GM19324 (cell line): ENCODE data around the gene BLVRA.
A peak's percentile ranks its signal among the peaks of the same experiment; 100 is the strongest.
"Not testable (repeated sequence)": the region's sequence is repeated elsewhere in the genome, so short reads cannot be mapped to it uniquely, and the experiment has no call there.

Experiments
- ATAC-seq: cut with Tn5 transposase; IDR thresholded peaks from one replicate; pipeline ENCODE4 v1.9.1; 2021; ENCODE audit warnings: mild to moderate bottlenecking, moderate library complexity; ENCODE audit not compliant: unreplicated experiment, low FRiP score

BLVRA gene

GRCh38 chr7:43758029-43758821 is at the start of gene BLVRA:
BLVRA (plus strand) TSS chr7:43758680; CDS start chr7:43771159, 12,479 bp downstream.
- ATAC-seq: peak; percentile 90

GRCh38 chr7:43711503-43711902 is 47.0 kb upstream of the BLVRA start:
- ATAC-seq: no peak

GRCh38 chr7:43715966-43716365 is 42.5 kb upstream of the BLVRA start:
- not testable (repeated sequence) for ATAC-seq

- ATAC-seq: no peak
These were observed 41.9 kb upstream of the BLVRA start for GRCh38 chr7:43716598-43716997.

- no peak for ATAC-seq
These were observed 37.2 kb upstream of the BLVRA start for GRCh38 chr7:43721193-43721806.

GRCh38 chr7:43723007-43723341 is 35.5 kb upstream of the BLVRA start:
- ATAC-seq: no peak

- ATAC-seq: no peak
These were observed 33.2 kb upstream of the BLVRA start for GRCh38 chr7:43725251-43725650.

GRCh38 chr7:43726466-43726865 is 32.0 kb upstream of the BLVRA start:
- no peak for ATAC-seq

GRCh38 chr7:43727003-43727402 is 31.5 kb upstream of the BLVRA start:
- ATAC-seq: no peak

- no peak for ATAC-seq
These were observed 31.0 kb upstream of the BLVRA start for GRCh38 chr7:43727494-43727893.

- ATAC-seq: peak; percentile 92
These were observed 29.1 kb upstream of the BLVRA start, which contains the start of gene COA1 for GRCh38 chr7:43729214-43729923. COA1 (minus strand) TSS chr7:43729523; CDS start chr7:43648614, 80,909 bp downstream.

- ATAC-seq: no peak
These were observed 28.6 kb upstream of the BLVRA start for GRCh38 chr7:43729924-43730248.

- ATAC-seq: not testable (repeated sequence)
These were observed 27.0 kb upstream of the BLVRA start for GRCh38 chr7:43731494-43731893.

GRCh38 chr7:43734575-43735332 is 23.7 kb upstream of the BLVRA start:
- ATAC-seq: not testable (repeated sequence)

GRCh38 chr7:43735403-43735801 is 23.1 kb upstream of the BLVRA start:
- ATAC-seq: no peak

- no peak for ATAC-seq
These were observed 22.5 kb upstream of the BLVRA start for GRCh38 chr7:43735802-43736603.

GRCh38 chr7:43737467-43738127 is 20.9 kb upstream of the BLVRA start:
- no peak for ATAC-seq

GRCh38 chr7:43742692-43743091 is 15.8 kb upstream of the BLVRA start:
- no peak for ATAC-seq

GRCh38 chr7:43747328-43748105 is 11.0 kb upstream of the BLVRA start:
- ATAC-seq: no peak
